Measurements from ENCODE around the gene TAB2. TPM values are rescaled to one million over a fixed set of nuclear protein-coding genes. Genes with fewer than 3 reads are reported as not detected.

The TAB2 gene
- total RNA-seq, 1 experiment from 2014 or later: 43.6 TPM

- Mint-ChIP-seq H3K36me3 (ENCODE audit: insufficient read depth, unreplicated experiment) (no peaks in the 10 kb centered on the region), H3K9me3 (ENCODE audit: unreplicated experiment) (no peaks in the 10 kb centered on the region), H3K27ac (ENCODE audit: unreplicated experiment) (no peak overlapping the region), H3K4me1 (ENCODE audit: low read depth, unreplicated experiment) (no peaks in the 10 kb centered on the region), H3K4me3 (ENCODE audit: unreplicated experiment) (no peak overlapping the region), H3K27me3 (ENCODE audit: insufficient read depth, unreplicated experiment) (no peaks in the 10 kb centered on the region)
- no peak for DNase-seq
- POLR2A ChIA-PET: no interaction called here
- no peak overlapping the region for H3K4me3 ChIP-seq (ENCODE audit: low read depth, low read length)
- intact Hi-C loops (cut with micrococcal nuclease; ENCODE audit: unreplicated experiment): no loop called here
- BruUV-seq (replicated peaks): no TSS peak
- CTCF ChIA-PET: no interaction called here
- H3K36me3 ChIP-seq (ENCODE audit: control insufficient read depth, insufficient read depth, low read length): no peaks in the 10 kb centered on the region
- no peaks in the 10 kb centered on the region for H3K27me3 ChIP-seq (replicated peaks; ENCODE audit: control insufficient read depth, insufficient read depth, low read length)
- no peak for TF ChIP-seq CTCF (IDR thresholded peaks at IDR 0.05; ENCODE audit: insufficient read depth in 1 of 2, low read depth in 1 of 2, low read length in 1 of 2, severe bottlenecking in 1 of 2, unreplicated experiment in 1 of 2)
- no peaks in the 10 kb centered on the region for H3K9me3 ChIP-seq
- H3K4me1 ChIP-seq: peaks cover 10% of the 10 kb centered on the region; the same call in 1 of the 2 replicates
Measured at GRCh38 chr6:149455031-149455732, 137.7 kb downstream of the TAB2 start.

GRCh38 chr6:149456311-149457021, 139.0 kb downstream of the TAB2 start:
- Mint-ChIP-seq H3K36me3 (ENCODE audit: insufficient read depth, unreplicated experiment) (no peaks in the 10 kb centered on the region), H3K4me1 (ENCODE audit: low read depth, unreplicated experiment) (no peaks in the 10 kb centered on the region)
- no peak for TF ChIP-seq CTCF (IDR thresholded peaks at IDR 0.05; ENCODE audit: insufficient read depth in 1 of 2, low read depth in 1 of 2, low read length in 1 of 2, severe bottlenecking in 1 of 2, unreplicated experiment in 1 of 2)

GRCh38 chr6:149457316-149457884, 139.9 kb downstream of the TAB2 start:
- Mint-ChIP-seq H3K27me3 (ENCODE audit: insufficient read depth, unreplicated experiment) (no peaks in the 10 kb centered on the region), H3K27ac (ENCODE audit: unreplicated experiment) (no peak overlapping the region), H3K4me3 (ENCODE audit: unreplicated experiment) (no peak overlapping the region), H3K4me1 (ENCODE audit: low read depth, unreplicated experiment) (no peaks in the 10 kb centered on the region), H3K9me3 (ENCODE audit: unreplicated experiment) (no peaks in the 10 kb centered on the region), H3K36me3 (ENCODE audit: insufficient read depth, unreplicated experiment) (no peaks in the 10 kb centered on the region)
- intact Hi-C loops (cut with micrococcal nuclease; ENCODE audit: unreplicated experiment): no loop called here
- no peaks in the 10 kb centered on the region for H3K27me3 ChIP-seq (replicated peaks; ENCODE audit: control insufficient read depth, insufficient read depth, low read length)
- no peak for TF ChIP-seq CTCF (IDR thresholded peaks at IDR 0.05; ENCODE audit: insufficient read depth in 1 of 2, low read depth in 1 of 2, low read length in 1 of 2, severe bottlenecking in 1 of 2, unreplicated experiment in 1 of 2)
- no peaks in the 10 kb centered on the region for H3K4me1 ChIP-seq
- BruUV-seq (replicated peaks): no TSS peak
- POLR2A ChIA-PET: no interaction called here
- H3K36me3 ChIP-seq (ENCODE audit: control insufficient read depth, insufficient read depth, low read length): no peaks in the 10 kb centered on the region
- DNase-seq: no peak
- CTCF ChIA-PET: no interaction called here
- H3K9me3 ChIP-seq: no peaks in the 10 kb centered on the region
- no peak overlapping the region for H3K4me3 ChIP-seq (ENCODE audit: low read depth, low read length)

More at GRCh38 chr6:149456311-149457021, 139.0 kb downstream of the TAB2 start:
- H3K36me3 ChIP-seq (ENCODE audit: control insufficient read depth, insufficient read depth, low read length): no peaks in the 10 kb centered on the region
- H3K4me3 Mint-ChIP-seq (ENCODE audit: unreplicated experiment): no peak overlapping the region
- intact Hi-C loops (cut with micrococcal nuclease; ENCODE audit: unreplicated experiment): no loop called here
- ChIA-PET CTCF (no interaction called here), POLR2A (no interaction called here)
- no peaks in the 10 kb centered on the region for H3K27me3 ChIP-seq (replicated peaks; ENCODE audit: control insufficient read depth, insufficient read depth, low read length)
- 0 out of 2 replicates have a peak, but pooled peaks cover 4% of the 10 kb centered on the region for H3K4me1 ChIP-seq
- H3K27me3 Mint-ChIP-seq (ENCODE audit: insufficient read depth, unreplicated experiment): no peaks in the 10 kb centered on the region
- no peaks in the 10 kb centered on the region for H3K9me3 Mint-ChIP-seq (ENCODE audit: unreplicated experiment)
- no peaks in the 10 kb centered on the region for H3K9me3 ChIP-seq
- H3K4me3 ChIP-seq (ENCODE audit: low read depth, low read length): no peak overlapping the region
- H3K27ac Mint-ChIP-seq (ENCODE audit: unreplicated experiment): no peak overlapping the region
- no peak for DNase-seq
- no TSS peak for BruUV-seq (replicated peaks)

Data from Caco-2 (cell line).